DND-41 (cell line): ENCODE data around the gene ZSCAN26.

Source experiments
- ATAC-seq: fragments of 200-7000 bp; cut with Tn5 transposase; 3 replicates; pipeline ENCODE4 v1.9.1; 2021; ENCODE audit warnings: low read depth; ENCODE audit not compliant: insufficient read depth
- DNase-seq: peaks from one replicate; pipeline ENCODE4 v3.0.0-alpha.2; 2020
- H2AFZ ChIP-seq: 2 replicates; pipeline ENCODE4 v1.6.0; 2012; ENCODE audit warnings: low read depth, low read length
- H3K27ac ChIP-seq: 2 replicates; pipeline ENCODE4 v1.5.1; 2012; ENCODE audit warnings: low read length, inconsistent platforms
- H3K27me3 ChIP-seq: fragments of 200-600 bp; sonication (generic); 2 replicates; pipeline ENCODE4 v1.6.0; 2012; ENCODE audit warnings: low read length, mild to moderate bottlenecking, inconsistent platforms; ENCODE audit not compliant: insufficient read depth, poor library complexity
- H3K36me3 ChIP-seq: 2 replicates; pipeline ENCODE4 v1.5.1; 2012; ENCODE audit warnings: low read length, inconsistent platforms; ENCODE audit not compliant: insufficient read depth
- H3K4me1 ChIP-seq: 2 replicates; pipeline ENCODE4 v1.5.1; 2012; ENCODE audit warnings: mild to moderate bottlenecking, low read length; ENCODE audit not compliant: insufficient read depth
- H3K4me2 ChIP-seq: 2 replicates; pipeline ENCODE4 v1.6.0; 2012; ENCODE audit warnings: mild to moderate bottlenecking, moderate library complexity, low read length, inconsistent platforms; ENCODE audit not compliant: insufficient read depth
- H3K4me3 ChIP-seq, 2 experiments: fragments of 200-600 bp in 1 of 2; shearing (Covaris generic) in 1 of 2; 2 replicates each; pipeline ENCODE4 v1.5.1; 2012 to 2016; ENCODE audit warnings: inconsistent platforms in 2 of 2, low read length in 2 of 2, mild to moderate bottlenecking in 2 of 2, low read depth in 1 of 2, moderate library complexity in 1 of 2
- H3K79me2 ChIP-seq: 2 replicates; pipeline ENCODE4 v1.6.0; 2012; ENCODE audit warnings: low read length, inconsistent platforms; ENCODE audit not compliant: insufficient read depth
- H3K9ac ChIP-seq: 2 replicates; pipeline ENCODE4 v1.6.0; 2012; ENCODE audit warnings: low read depth, mild to moderate bottlenecking, inconsistent platforms, low read length, moderate library complexity
- H3K9me3 ChIP-seq: 2 replicates; pipeline ENCODE4 v1.5.1; 2012; ENCODE audit warnings: low read length, moderate library complexity, mild to moderate bottlenecking, inconsistent platforms; ENCODE audit not compliant: insufficient read depth, severe bottlenecking
- H4K20me1 ChIP-seq: 2 replicates; pipeline ENCODE4 v1.6.0; 2012; ENCODE audit warnings: low read length; ENCODE audit not compliant: insufficient read depth
- CTCF ChIP-seq: IDR thresholded peaks from 2 replicates; pipeline ENCODE4 v1.5.1; 2012; ENCODE audit warnings: borderline replicate concordance, low read length, moderate library complexity, mild to moderate bottlenecking; ENCODE audit not compliant: poor library complexity, severe bottlenecking; ENCODE audit errors: extremely low read depth
- EZH2 ChIP-seq: IDR thresholded peaks from 3 replicates; pipeline ENCODE4 v1.6.1; 2012; ENCODE audit warnings: borderline replicate concordance, low read depth, mild to moderate bottlenecking, moderate library complexity, low read length, inconsistent platforms; ENCODE audit not compliant: severe bottlenecking

The ZSCAN26 gene

GRCh38 chr6:28267695-28268059 is 734 bp downstream of the ZSCAN26 start:
- peaks cover 28% of the 10 kb centered on the region for H3K79me2 ChIP-seq
- peak overlapping the region; percentile 85 for H3K4me2 ChIP-seq
- peak overlapping the region; percentile 99 for H2AFZ ChIP-seq
- TF ChIP-seq EZH2 (no peak), CTCF (no peak)
- ATAC-seq = no peak
- no peaks in the 10 kb centered on the region for H4K20me1 ChIP-seq
- H3K4me1 ChIP-seq = peaks cover 32% of the 10 kb centered on the region
- peak overlapping the region; percentile 88 for H3K9ac ChIP-seq
- peak overlapping the region; percentile 93 to 97 for H3K4me3 ChIP-seq
- DNase-seq = no peak
- peaks cover 11% of the 10 kb centered on the region for H3K36me3 ChIP-seq
- H3K9me3 ChIP-seq = no peaks in the 10 kb centered on the region
- H3K27me3 ChIP-seq = no peaks in the 10 kb centered on the region
- peak overlapping the region; percentile 95 for H3K27ac ChIP-seq

- no peak for DNase-seq
- H3K4me3 ChIP-seq = no peak overlapping the region
- H3K36me3 ChIP-seq = peaks cover 27% of the 10 kb centered on the region
- peaks cover 32% of the 10 kb centered on the region for H3K4me1 ChIP-seq
- H3K27ac ChIP-seq = no peak overlapping the region
- H2AFZ ChIP-seq = no peak overlapping the region
- H3K27me3 ChIP-seq = no peaks in the 10 kb centered on the region
- H3K9ac ChIP-seq = no peak overlapping the region
- TF ChIP-seq EZH2 = no peak
- TF ChIP-seq CTCF = no peak
- H3K9me3 ChIP-seq = no peaks in the 10 kb centered on the region
- H4K20me1 ChIP-seq = no peaks in the 10 kb centered on the region
- H3K79me2 ChIP-seq = peaks cover 28% of the 10 kb centered on the region
- no peak for ATAC-seq
- 0 out of 2 replicates have a peak overlapping the region, but pooled peaks have one; percentile 23 for H3K4me2 ChIP-seq
Measured at GRCh38 chr6:28269492-28269891, 2.5 kb downstream of the ZSCAN26 start.

GRCh38 chr6:28274888-28275287 is 7.9 kb downstream of the ZSCAN26 start:
- ATAC-seq (peak; percentile 48; the same call in 2 of the 3 replicates), DNase-seq (no peak)
- Histone ChIP-seq H3K4me1 (no peaks in the 10 kb centered on the region), H3K4me3 (no peak overlapping the region), H3K9me3 (no peaks in the 10 kb centered on the region), H3K27me3 (no peaks in the 10 kb centered on the region), H4K20me1 (no peaks in the 10 kb centered on the region), H2AFZ (no peak overlapping the region), H3K27ac (no peak overlapping the region), H3K79me2 (0 out of 2 replicates have a peak, but pooled peaks cover 5% of the 10 kb centered on the region), H3K36me3 (peaks cover 48% of the 10 kb centered on the region), H3K4me2 (no peak overlapping the region), H3K9ac (no peak overlapping the region)
- no peak for TF ChIP-seq CTCF

GRCh38 chr6:28277746-28278145 is 10.8 kb downstream of the ZSCAN26 start:
- Histone ChIP-seq H2AFZ (no peak overlapping the region), H3K79me2 (peaks cover 14% of the 10 kb centered on the region)

More at GRCh38 chr6:28277746-28278145, 10.8 kb downstream of the ZSCAN26 start:
- Histone ChIP-seq H3K4me3 (no peak overlapping the region), H3K36me3 (peaks cover 36% of the 10 kb centered on the region), H3K27ac (no peak overlapping the region), H4K20me1 (no peaks in the 10 kb centered on the region), H3K27me3 (no peaks in the 10 kb centered on the region), H3K9me3 (no peaks in the 10 kb centered on the region), H3K4me1 (peaks cover 18% of the 10 kb centered on the region), H3K9ac (no peak overlapping the region), H3K4me2 (no peak overlapping the region)
- ATAC-seq (no peak), DNase-seq (no peak)
- TF ChIP-seq EZH2 (no peak), CTCF (no peak)
